HG02981 (cell line): ENCODE results near the gene CATSPERD.

Source experiments
- ATAC-seq: cut with Tn5 transposase; IDR thresholded peaks from one replicate; pipeline ENCODE4 v1.9.1; 2021; ENCODE audit warnings: mild to moderate bottlenecking, moderate library complexity; ENCODE audit not compliant: unreplicated experiment

The CATSPERD gene

DNA sequence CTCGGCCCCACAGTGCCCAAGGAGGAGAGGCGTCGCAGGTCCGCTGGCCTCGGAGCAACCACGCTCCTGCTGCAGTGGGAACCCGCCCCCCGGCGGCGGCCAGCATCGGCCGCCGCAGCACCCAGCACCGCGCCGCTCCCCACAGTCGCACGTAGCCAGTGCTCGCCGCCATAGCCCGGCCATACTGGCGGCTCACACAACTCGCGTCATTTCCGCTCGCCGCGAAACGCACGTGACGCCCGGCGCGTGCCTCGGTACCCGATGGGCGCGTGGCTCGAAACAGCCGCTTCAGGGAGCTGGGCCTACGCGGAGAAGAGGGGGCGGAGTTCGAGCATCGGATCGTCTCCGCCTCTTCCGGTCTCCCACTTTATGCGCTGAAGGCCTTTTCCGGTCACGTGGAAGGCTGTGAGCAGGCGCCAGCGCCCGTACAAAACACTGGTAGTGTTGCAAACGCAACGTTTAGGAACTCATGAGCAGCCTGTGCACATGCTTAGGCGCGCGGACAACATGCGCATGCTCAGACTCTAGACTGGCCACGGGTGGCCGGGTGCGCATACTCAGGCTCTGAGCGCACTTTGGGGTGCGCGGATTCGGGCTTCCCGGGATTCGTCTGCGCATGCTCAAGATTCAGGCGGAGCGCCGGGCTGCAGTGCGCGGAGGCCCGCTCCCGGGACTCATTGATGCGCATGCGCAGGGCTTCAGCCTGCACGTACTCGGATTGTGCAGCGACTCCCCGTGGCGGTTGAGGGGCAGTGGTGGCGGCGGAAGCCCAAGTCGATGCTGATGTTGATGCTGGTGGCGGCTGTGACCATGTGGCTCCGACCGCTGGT is at the start of gene CATSPERD, which contains the start of gene LONP1:
Gene CATSPERD, plus strand, starts transcription at position 677 of the 830 bp plus-strand sequence. Its CDS starts 101 bp downstream, at position 778.
Gene LONP1, minus strand, starts transcription at position 186 of the 830 bp plus-strand sequence. Its CDS starts 14 bp downstream, at position 172.
- ATAC-seq = peak; percentile 83

DNA sequence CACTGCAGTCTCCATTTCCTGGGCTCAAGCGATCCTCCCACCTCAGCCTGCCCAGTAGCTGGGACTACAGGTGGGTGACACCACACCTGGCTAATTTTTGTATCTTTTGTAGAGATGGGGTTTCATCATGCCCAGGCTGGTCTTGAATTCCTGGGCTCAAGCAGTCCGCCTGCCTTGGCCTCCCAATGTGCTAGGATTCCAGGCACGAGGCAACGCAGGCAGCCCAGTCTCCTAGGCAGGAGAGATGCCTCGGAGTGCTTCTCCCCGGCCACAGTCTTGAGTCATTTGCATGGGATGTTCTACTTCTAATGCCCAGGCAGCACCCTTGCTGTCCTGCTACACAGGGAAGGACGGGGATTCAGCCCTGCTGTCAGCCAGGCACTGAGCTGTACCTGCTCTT is 48.8 kb upstream of the CATSPERD start:
- ATAC-seq = no peak

DNA sequence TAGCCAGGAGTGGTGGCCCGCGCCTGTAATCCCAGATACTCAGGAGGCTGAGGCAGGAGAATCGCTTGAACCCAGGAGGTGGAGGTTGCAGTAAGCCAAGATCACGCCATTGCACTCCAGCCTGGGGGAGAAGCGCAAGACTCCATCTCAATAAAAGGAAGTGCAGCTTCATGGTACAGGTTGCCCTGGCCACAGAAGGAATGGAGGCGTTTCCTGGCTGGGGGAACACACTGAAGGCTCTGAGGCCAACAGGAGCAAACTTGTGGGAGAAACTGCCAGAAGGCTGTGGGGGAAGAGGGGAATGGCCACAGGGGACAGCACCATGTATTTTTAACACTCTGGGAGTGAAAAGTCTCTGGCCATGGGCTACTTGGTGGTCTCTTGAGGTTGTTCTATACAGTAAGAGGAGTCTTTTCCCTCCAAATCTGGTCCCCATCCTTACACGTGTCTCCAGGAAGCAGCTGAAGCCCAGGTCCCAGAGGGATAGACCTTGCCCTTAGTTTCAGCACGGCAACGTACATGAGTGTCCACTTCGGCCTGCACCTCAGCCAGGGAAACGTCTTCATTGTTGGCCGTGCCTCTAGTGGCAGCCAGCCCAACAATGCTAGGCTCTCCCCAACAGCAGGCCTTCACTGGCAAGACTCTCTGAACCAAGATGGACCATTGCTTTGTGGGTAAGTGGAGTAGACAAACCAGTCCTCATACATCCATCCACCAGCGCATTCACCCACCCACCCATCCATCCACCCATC is 47.6 kb upstream of the CATSPERD start:
- no peak for ATAC-seq

DNA sequence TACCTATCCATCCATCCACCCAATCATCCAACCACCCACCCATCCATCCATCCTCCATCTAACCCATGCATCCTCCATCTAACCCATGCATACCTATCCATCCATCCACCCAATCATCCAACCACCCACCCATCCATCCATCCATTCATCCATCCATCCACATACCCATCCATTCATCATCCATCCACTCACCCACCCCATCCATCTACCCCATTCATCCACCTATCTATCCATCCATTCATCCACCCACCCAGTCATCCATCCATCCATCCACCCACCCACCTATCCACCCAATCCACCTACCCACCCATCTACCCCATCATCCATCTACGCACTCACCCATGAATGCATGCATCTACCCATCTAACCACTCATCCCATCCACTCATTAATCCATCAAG is 46.7 kb upstream of the CATSPERD start:
- no peak for ATAC-seq

DNA sequence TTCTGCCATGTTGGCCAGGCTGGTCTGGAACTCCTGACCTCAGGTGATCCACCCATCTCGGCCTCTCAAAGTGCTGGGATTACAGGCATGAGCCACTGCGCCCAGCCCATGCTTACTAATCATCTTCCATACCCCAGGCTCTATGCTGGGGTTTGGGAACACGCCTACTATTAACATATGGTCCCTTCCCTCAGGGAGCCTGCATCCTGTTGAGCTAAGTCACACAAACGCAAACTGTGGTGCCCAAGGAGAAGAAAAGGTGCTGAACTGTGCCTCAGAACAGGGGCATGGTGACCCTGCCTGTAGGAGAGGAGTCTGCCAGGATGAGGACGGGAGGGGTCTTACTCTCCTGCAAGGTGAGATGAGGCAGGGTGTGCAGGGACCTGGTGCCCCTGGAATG is 45.7 kb upstream of the CATSPERD start:
- ATAC-seq = no peak

GRCh38 chr19:5676105-5676771 is 44.2 kb upstream of the CATSPERD start:
- ATAC-seq = no peak

GRCh38 chr19:5676772-5677105 is 43.7 kb upstream of the CATSPERD start:
- no peak for ATAC-seq

GRCh38 chr19:5677136-5677535 is 43.3 kb upstream of the CATSPERD start:
- ATAC-seq = no peak

GRCh38 chr19:5677580-5677979 is 42.9 kb upstream of the CATSPERD start:
- ATAC-seq = no peak

DNA sequence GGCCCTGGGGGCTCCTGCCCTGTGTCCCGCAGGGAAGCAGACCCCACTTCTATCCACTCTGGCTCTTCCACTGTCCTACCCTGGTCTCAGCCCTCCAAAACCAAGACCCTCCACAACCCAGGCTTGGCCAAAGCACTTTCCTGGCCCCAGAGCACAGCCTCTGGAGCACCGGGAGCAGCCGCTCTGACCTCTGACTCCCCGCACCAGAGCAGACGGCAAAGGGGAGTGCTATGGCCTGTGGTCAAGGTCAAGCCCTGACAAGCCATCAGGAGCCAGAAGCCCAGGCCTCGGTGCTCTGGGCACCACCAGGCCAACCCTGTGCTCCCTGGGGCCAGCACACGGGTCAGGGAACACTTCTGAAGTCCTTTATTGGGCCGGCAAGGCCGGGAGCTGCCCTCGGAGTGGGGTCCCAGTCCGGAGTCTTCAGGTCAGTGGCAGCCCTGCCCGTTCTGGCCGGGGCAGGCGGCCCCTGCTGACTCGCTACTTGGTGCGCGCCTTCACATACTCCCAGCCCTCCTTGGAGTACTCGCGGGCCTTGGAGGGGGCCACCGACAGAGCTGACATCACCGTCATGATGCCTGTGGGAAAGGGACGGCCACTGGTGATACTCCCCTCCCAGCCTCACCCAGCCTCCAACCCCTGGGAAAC is 42.2 kb upstream of the CATSPERD start:
- no peak for ATAC-seq

DNA sequence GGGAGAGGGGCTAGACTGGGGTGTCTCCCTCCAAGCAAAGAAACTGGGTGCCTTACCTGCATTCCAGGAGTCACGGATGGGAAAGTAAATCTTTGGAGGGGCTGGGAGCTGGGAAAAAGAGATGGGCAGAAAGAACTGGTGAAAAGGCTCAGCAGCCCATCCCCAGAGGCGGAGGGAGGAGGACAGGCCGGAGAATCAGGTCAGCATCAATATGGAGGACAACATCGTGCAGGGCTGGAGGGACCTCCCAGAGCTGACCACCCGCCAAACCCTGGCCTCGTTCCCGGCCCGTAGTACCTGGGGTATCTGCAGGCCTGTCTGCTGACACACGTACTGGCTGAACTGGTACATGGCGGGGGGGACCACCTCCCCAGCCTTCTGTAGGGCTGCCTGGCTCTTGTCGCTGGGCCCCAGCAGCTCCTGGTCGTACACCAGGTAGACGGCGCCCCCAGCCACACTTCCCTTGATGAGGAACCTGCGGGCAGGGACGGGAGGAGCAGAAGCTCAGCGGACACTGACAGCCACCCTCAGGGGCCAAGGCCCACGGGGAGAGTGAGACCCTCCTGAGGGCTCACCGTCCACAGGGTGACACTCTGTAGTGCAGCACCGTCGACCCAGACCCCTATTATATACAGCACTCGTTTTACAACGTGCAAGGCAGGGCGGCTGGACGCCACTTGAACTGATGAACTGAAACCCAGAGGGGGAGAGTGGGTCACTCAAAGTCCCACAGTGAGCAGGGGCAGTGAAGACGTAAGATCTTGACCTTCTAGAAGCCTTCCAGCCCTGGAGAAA is 41.0 kb upstream of the CATSPERD start:
- ATAC-seq = no peak

- ATAC-seq = no peak
Measured at GRCh38 chr19:5680084-5680436, 40.4 kb upstream of the CATSPERD start.

DNA sequence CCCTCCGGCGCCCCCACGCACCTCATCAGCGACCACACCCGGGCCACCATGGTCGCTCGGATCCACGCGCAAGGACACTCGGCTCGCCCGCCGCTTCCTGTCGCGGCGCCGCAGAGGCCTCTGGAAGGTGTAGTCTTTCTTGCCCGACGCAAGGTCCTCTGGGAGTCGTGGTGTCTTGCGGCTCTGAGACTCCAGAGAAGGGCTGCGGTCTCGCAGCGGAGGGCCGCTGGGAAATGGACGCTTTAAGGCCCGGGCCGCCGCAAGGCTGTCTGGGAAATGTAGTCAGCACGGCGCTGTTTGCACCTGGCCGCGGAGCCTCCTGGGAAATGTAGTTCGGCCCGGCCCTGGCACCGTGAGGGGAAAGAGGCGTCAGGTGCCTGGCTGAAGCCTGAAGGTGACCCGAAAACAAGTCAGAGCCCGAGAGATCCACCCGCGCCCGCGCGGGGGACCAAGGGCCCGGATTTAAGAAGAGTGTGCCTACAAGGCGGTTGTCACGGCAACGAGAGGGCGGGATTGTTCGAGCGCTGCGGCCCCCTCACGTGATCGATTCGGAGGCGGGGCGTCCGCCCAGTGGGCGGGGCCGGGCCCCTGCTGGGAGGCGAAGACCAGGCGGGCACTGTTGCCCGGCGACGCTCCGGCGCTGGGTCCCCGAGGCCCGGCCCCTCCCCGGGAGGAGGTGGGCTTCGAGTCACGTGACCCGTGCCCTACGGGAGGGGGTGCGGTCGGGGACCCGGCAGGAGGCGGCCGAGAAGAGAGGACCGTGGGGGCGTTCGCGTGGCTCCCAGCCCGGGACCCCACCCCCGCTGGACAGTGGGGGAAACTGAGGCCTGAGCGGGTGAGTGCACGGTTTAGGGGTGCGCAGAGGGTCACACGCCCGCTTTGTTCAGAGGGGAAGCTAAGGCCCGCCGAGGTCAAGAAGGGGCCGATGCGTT is 39.7 kb upstream of the CATSPERD start, which contains the start of the genes HSD11B1L and MICOS13:
Gene HSD11B1L, plus strand, starts transcription at position 591 of the 932 bp plus-strand sequence. CDS start 3,806 bp downstream, outside the sequence.
Gene MICOS13, minus strand, starts transcription at position 80 of the 932 bp plus-strand sequence. Its CDS starts 30 bp downstream, at position 50.
- peak; percentile 85 for ATAC-seq

GRCh38 chr19:5681391-5682106 is 38.9 kb upstream of the CATSPERD start:
- no peak for ATAC-seq

DNA sequence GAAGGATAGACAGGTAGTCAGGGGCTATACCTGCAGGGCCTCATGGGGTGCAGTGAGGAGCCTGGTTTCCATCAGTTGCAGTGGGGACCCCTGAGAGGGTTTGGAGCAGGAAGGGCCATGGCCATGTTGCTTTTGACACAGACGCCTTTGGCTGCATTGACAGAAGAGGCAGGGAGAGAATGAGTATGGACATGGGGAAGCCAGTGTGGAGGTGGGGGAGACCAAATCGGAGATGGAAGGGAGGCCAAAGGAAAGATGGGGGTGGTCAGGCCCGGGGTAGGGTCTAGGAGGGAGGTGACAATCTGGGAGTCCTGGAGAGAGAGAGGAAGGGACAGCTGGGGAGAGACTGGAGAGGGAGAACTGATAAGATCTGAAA is 38.3 kb upstream of the CATSPERD start:
- no peak for ATAC-seq

DNA sequence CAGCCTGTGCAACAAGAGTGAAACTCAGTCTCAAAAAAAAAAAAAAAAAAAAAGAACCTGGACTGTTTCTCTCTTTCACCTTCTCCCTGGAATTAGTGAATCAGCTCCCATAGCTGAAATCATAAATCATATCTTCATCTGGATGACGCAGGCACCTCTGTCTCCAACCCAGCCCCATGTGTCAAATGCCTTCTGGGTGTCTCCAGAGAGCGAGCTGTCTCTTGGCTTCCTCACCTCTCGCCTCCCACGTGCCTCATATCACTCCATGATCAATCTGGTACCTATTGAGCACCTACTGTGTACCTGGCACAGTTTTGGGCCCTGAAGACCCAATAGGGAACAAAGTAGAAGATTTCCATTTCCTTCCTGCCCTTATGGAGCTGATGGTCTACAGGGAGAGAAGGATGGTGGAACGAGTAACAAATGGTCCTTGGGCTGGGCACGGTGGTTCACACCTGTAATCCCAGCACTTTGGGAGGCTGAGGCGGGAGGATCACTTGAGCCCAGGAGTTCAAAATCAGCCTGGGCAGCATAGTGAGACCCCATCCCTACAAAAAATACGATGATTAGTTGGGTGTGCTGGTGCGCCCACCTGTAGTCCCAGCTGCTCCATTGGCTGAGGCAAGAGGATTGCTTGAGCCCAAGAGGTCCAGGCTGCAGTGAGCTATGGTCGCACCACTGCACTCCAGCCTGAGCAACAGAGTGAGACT is 37.1 kb upstream of the CATSPERD start:
- ATAC-seq = no peak

- no peak for ATAC-seq
Measured at GRCh38 chr19:5684694-5685430, 35.6 kb upstream of the CATSPERD start.
